Posterior vena cava (tissue), 2 donors: ENCODE data around the gene SLC39A11. TPM values are rescaled to one million over a fixed set of nuclear protein-coding genes. Genes with fewer than 3 reads are reported as not detected.
A peak's percentile ranks its signal among the peaks of the same experiment; 100 is the strongest.

Source experiments
- DNase-seq: peaks from one replicate; pipeline ENCODE4 v3.0.0-alpha.2; 2020; ENCODE audit warnings: low spot score
- intact Hi-C, 2 donors: fragments of 100-400 bp; cut with DNase I; formaldehyde crosslinking; loops; one replicate each; pipeline versions ENCODE4 v1.14.1 to v1.14.2; 2022 to 2023
- total RNA-seq, 2 donors: library from RNA; stranded (reverse); fragmentation: NEBNext Ultra II Directional; extraction: Animal tissue kit (Norgen Biotek cat#: 25700); gene quantifications; one replicate each; pipeline ENCODE4 v1.2.1, GENCODE V29; 2021
- donor health status: DM: yes; HTN: yes; CAD: no.
- donor health status: DM: yes; HTN: yes; CAD: no.

The SLC39A11 gene
- total RNA-seq, 2 donors from 2014 or later: 20.6 to 25.8 TPM

DNA sequence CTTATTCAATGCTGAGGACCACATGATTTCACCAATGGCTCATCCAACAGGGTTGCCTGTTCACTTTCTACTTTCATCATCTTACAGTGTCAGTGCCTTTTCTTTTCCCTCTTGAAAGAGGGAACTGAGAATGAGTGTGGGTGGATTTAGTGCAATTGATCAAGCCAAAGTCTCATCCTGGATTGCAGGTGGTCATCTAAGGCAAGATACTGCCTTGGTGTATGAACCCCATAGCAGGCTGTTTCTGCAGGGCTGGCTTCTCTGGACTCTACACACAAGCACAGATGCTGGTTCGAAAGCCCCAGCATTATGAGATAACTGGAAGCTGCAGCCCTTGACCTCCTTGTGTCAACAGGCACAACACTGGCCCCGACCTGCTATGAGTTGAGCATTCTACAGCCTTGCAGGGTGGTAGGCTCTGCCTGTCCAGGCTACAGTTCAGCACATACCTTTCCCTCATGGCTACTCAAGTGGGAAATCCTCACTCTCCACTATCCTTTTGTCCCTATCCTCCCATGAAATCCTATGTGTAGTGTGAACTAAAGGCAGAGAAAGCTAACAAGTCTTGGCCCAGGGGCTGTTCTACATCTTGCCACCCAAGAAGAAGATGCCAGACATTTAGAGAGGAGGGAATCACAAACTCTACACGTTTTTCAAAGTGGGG is 358.7 kb downstream of the SLC39A11 start:
- peak; percentile 41 for DNase-seq
- intact Hi-C loops: no loop called here

DNA sequence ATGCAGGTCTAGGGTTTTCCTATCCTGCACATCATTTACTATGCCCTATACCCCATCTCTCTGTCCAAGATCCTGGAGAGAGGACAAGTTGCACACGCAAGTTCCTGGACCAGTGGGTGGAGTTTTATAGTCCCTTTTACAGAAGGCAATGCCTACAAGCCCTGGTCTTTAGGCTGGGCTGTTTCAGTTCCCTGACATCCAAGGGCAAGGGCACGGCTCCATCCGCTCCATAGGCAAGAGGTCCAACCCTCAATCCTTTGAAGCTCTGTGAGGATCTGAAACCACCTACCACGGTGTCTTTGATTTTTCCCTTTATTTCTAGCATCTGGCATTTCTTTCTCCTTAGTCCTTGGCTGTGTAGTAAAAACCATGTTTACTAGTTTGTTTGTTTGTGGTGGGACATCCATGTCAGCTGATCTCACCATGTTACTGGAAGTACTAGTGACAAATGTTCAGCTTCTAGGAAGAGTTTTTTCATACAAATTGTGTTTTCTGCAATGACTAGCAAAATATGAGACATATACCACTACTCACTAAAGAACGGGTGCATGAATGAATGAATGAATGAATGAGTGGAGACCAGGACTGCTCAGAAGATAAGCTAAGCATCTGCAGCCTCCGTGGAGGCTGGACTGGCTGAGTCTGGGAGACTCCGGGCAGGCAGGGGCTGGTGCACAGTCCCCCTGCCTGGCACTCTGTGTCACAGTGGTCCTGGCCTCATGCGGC is 359.4 kb downstream of the SLC39A11 start:
- DNase-seq: peak; percentile 28
- intact Hi-C loops: no loop called here

DNA sequence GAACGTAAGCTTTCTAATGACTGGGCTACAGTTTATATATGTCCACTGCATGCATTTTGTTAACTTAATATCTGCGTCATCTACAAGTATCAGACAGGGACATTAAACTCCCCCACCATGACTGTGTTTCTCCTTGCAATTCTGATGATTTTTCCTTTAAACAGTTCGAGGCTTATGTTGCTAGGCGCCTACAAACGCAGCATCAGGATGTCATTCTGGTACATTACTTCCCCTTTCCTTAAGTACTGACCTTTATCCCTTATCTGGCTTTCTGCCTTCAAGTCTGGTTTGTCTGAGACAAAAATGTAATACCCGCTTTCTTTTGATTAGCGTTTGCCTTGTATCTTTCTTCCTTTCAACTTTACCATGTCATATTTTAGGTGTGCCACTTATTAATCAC is 362.4 kb downstream of the SLC39A11 start:
- no peak for DNase-seq
- intact Hi-C loops: no loop called here

DNA sequence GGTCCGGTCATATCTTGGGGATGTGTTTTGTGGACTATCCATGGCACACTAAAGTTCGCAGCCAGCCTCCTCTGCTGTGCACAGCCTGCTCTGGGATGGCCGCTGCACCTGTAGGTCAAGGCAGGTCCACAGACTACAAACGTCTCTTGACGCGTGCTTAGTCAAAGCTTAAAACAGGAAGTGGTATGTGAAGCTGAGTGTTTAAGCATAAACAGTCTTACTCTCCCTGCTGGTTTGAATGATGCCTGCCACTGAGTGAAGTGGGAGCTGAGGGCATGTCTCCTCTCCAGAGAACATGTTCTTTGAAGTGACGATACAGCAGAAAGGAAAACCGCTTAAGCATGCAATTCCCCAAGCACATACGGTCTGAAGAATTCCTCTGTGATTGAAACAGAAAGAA is 365.6 kb downstream of the SLC39A11 start:
- intact Hi-C loops: loop anchor here (10.0 kb wide), 2 partner anchors 518 to 648 kb away; no protein-coding TSS in a partner anchor
- peak; percentile 40 for DNase-seq

DNA sequence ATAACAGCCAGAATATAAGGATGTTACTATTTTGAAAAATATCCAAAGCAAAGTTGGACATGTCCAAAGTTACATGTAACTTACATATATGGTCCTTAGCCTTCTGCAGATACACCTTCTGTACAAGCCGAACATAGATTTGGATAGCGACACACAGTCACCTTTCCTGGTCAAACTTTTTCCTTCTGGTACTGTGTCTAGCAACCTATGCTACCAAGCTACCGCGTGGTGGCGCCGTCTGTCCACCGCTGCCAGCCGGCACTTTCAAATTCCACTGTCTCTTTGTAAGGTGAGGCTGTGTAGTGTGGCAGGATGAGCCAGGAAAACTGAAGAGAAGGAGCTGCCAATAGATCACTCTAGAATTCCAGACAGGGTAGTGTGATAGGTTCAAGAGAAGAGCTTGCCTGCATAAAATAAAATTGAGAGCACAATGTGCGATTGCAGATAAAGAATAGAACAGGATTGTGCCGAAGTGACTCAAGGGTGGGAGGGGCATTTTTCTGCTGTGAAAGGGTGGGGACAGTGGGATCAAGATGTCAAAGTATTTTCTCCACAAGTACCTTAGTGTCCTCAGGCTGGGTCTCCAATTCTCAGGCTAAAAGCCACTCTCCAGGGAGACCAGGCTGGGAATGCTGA is 366.9 kb downstream of the SLC39A11 start:
- peak; percentile 83 for DNase-seq
- intact Hi-C loops: loop anchor here (10.0 kb wide), 2 partner anchors 519 to 649 kb away; no protein-coding TSS in a partner anchor

DNA sequence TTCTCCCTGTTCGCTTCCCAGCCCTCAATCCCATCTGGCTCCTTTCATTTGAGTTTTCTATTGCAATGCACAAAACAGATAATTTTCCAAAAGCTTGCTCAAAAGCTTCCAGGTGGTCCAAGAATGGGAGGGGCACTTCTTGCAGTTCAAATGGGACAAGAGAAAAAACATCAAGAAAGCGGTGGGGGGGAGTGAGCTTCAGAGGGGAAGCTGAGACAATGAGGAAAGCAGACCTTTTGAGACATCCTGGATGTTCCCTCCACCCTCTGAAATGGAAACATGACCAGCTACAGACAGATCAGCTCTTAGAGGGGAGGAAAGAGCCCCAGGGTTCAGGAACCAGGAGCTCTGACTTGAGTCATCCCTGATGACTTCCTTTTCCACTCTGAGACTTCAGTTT is 368.2 kb downstream of the SLC39A11 start:
- no peak for DNase-seq
- intact Hi-C loops: loop anchor here (10.0 kb wide), 2 partner anchors 521 to 651 kb away; no protein-coding TSS in a partner anchor

DNA sequence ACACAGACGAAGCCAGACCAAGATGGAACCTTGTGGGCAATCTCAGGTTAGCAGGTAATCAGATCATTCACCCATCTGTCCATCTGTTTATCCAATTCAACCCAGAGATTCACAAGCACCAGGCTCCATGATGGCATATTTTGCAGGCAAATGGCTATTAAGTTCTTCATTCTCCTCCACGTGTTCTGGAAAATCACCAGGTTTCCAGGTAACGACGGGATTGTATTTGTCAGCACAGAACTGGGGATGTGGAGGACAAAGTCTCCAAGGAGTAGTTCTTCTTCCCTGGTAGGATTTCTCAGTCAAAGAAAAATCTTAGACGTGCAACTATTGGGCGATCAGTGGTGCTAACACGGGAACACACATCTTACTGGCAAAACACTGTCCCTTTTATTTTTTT is 368.8 kb downstream of the SLC39A11 start:
- intact Hi-C loops: loop anchor here (10.0 kb wide), 2 partner anchors 521 to 651 kb away; no protein-coding TSS in a partner anchor
- no peak for DNase-seq

DNA sequence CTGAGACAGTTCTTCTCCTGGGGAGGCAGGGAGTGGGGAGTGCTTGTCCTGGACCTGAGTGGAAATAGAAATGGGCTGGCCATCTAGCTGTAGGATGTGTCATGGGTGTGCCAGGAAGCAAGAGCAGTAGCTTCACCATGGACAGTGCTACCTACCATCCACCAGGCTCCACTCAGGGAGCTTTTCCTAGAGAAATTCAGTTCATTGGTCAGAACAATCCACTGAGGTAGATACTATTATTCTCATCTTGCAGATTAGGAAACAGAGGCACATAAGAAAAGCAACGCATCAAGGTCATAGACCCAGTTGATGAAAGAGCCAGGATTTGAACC is 372.0 kb downstream of the SLC39A11 start:
- intact Hi-C loops: loop anchor here (10.0 kb wide), 2 partner anchors 524 to 654 kb away; no protein-coding TSS in a partner anchor

DNA sequence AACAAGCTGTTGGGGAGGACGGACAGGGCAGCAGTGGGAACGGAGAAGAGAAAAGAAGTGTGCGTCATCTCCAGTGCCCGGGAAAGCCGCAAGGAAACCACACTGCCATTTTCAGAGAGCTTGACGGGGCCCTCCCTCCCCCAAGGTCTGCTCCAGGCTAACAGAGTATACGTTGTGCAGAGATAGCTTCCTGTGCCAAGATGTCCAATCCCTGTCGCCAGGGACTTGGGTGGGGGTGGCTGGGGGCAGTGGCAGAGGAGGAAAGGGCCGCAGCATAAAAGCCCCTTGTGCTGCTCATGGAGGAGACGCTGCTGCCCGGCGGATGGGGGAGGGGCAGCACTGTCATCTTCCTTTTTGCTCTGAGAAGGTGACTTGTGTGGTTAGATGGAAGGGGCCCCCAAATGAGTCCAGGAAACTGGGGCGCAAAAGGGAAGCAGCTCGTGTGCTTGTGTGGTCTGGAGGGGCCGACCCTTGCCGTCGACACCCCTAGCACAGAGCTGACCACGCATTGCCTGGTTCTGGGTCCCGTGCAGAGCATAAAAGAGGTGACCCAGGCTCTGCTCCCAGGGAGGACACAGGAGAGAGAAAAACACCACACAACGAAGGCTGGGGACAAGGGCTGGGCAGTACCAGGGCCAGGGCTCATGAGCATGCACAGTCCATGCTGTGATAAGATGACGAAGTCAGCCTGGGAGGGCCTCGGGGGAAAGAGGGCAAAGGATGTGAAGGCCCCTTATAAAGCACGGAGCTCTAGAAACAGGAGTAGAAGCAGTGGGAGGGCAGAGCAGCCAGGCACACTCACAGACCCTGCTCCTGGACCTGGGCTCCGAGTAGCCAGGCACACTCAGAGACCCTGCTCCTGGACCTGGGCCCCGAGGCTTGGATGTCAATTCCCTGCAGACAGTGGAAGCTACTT is 372.7 kb downstream of the SLC39A11 start:
- DNase-seq: peak; percentile 79
- intact Hi-C loops: loop anchor here (10.0 kb wide), 2 partner anchors 525 to 655 kb away; no protein-coding TSS in a partner anchor

More for the DNA sequence above, 372.0 kb downstream of the SLC39A11 start:
- DNase-seq: no peak

DNA sequence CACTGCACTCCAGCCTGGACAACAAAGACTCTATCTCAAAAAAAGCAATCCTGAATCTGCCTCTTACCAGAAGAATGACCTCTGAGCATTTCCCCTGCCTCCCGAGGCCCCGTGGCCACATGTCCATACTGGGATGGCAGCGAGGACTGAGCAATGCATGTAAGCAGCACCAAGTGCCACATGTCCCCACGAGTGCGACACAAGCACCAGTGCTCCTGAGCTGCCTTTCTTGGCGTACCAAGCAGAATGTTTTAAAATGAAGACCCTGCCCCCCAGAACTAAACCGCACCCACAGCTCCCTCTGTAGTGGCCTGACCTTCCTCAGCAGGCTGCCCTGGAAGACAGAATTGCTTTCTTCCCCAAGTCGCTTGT is 373.3 kb downstream of the SLC39A11 start:
- intact Hi-C loops: no loop called here
- DNase-seq: peak; percentile 62

DNA sequence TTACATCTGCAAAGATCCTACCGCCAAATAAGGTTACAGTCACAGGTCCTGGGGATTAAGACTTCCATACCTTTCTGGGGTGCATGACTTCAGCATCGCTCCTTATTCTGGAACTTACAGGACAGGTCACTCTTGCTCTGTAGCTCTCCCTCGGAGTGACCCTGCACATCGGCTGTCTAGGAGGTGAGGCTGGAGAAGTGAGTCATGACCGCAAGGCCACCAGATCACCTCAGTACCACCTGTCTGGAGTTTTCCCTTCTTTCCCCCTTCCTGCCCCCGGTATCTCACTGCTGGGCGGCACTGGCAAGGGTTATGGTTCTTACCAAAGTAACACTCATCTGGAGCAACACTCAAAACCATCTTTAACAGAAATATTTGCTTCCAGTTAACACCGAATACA is 374.8 kb downstream of the SLC39A11 start:
- peak; percentile 51 for DNase-seq
- intact Hi-C loops: no loop called here

DNA sequence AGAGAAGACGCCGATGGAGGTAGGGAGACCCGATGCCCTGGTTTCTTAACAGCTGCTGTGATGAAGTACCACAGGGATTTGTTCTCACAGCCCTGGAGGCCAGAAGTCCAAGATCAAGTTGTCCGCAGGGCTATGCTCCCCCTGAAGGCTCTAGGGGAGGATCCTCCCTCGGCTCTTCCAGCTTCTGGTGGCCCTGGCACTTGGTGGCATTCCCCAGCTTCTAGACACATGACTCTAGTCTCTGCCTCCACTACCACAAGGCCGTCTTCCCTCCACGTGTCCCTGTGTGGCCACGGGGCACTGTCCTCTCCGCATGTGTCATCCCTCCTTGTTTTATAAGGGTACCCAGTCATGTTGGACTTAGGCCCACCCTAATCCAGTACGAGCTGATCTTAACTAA is 375.2 kb downstream of the SLC39A11 start:
- intact Hi-C loops: no loop called here
- peak; percentile 42 for DNase-seq

DNA sequence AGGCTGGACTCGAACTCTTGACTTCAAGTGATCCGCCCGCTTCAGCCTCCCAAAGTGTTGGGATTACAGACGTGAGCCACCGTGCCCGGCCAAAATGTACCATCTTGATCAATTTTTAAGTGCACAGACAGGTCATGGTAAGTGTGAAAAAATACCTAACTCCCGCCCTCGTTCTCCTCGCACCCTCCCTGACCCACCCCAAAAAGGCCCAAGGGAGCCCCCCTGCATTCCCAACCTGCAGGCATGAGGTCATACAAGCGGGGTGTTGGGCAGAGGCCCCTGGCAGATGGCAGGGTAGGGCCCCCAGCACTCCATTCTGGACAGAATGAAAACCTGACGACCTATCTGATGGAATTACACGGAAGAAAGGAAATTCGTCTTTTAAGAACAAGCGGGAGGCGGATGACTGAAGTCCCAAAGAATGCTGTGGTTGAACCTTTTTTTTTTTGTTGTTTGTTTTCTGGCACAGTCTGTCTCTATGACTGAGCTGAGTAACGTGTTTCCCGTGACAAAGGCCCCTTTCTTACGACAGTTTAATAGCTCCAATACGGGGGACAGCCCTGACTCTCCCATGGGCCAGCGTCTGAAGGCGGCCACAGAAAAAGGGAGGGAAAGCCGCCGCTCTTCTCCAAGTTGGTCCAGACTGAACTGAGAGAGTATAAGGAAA is 376.4 kb downstream of the SLC39A11 start:
- DNase-seq: peak; percentile 46
- intact Hi-C loops: no loop called here

DNA sequence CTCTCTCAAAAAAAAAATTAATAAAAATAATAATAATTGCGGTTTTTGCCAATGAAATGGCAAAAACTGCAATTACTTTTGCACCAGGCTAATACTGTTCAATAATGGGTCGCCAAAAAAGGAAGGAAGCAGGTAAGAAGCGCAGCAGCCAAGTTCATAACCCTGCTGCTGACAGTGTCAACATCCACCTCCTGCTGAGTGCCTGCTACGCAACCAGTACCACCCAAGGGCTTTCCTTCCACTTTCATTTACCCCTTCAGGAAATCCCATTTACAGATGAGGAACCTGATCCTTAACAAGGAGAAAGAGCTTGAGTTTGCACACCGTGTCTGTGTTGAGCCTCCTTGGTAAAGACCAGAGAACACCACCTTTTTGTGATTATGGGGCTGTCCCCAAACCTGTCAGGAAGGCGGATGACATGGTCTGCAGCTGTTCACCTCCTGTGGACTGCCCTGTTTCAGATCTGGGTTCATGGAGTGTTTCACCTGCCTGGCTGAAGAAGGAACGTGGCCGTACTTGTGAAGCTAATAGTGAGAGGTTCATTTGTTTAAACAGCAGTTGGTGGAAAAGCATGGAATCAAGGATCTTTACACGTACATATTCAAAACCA is 378.0 kb downstream of the SLC39A11 start:
- DNase-seq: peak; percentile 16
- intact Hi-C loops: no loop called here

DNA sequence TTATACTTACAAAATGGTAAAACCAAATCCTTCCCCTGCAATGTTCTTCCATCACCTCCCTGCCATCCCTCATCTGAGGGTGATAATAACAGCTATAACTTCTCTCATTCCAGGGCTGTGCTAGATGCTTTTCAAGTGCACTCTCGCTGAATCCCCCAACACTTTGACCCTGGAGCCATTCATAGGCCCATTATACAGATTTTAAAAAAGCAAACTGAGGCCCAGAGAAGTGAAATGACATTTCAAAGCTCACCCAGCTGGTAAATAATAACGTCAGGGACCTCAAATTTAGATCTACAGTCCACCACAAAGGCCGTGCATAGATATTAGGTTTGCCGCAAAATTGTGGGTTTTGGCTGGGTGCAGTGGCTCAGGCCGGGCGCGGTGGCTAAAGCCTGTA is 378.8 kb downstream of the SLC39A11 start:
- intact Hi-C loops: no loop called here
- DNase-seq: peak; percentile 16

DNA sequence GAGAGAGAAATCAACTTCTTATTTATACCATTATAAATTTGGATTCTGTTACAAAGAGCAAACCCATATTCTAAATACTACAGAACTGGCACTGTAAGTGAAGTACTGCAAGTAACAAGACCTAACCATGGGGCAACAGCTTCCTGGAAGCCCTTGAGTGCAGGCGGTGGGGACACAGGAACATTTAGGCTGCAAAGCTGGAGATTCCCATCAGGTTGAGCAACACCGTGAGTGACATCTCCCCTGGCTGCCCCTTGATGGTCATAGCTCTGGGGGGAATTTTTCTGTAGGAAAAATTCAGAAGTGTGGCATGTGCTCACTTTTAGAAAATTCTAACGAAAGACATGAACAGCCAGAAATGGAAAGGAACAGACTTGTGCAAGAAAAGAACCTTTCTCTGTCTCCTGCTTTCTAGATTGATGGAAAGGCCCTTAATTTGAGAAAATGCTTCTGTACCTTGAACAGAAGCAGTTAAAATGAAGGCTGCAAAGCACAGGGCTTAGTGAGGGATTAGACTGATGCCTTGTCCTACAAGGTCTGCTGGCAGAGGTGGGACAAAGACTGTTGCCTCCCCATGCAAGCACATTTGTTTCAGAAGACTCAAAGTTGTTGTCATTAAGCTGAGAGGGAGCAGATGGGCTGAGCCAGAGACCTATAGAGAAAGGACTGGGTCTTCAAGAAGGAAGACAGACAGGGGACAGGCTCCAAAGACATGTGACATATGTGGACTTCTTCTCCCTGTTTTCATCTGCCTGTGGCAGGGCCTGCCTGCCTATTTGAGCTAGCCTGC is 380.8 kb downstream of the SLC39A11 start:
- intact Hi-C loops: no loop called here
- peak; percentile 12 for DNase-seq

DNA sequence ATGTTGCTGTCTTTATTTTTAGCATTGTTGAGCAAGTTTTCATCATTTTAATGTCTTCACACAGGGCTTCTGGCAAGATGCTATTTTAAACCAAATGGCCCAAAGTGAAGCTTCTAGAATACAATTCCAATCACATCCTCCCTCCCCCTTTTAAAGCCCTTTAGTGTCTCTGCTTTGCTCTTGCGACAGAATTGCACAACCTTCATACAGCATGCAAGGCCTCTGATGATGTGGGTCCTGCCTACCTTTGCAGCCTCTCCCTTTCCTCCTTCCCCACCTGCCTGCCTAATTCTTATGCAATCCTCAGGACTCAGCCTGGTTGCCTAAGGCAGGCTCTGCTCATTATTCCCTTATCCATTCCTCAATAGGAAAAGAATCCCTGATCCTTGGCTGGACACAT is 381.7 kb downstream of the SLC39A11 start:
- peak; percentile 2 for DNase-seq
- intact Hi-C loops: no loop called here

DNA sequence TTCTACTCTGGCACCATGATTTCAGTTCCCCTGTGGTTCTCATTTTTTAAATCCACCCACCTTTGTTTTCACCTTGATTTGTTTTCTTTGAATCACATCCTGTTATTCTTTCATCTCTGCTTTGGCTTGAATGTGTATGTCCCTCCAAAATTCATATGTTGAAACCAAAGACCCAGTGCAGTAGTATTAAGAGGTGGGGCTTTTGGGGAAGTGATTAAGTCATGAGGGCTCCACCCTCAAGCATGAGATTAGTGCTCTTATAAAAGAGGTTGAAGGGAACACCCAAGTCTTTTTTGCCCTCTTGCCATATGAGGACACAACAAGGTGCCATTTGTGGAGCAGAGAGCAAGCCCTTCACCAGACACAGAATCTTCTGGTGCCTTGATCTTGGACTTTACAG is 382.3 kb downstream of the SLC39A11 start:
- intact Hi-C loops: no loop called here

More for the DNA sequence above, 382.3 kb downstream of the SLC39A11 start:
- no peak for DNase-seq
